Breast epithelium (tissue), 4 donors: ENCODE measurements around the gene CCDC107. TPM values are rescaled to one million over a fixed set of nuclear protein-coding genes. Genes with fewer than 3 reads are reported as not detected.

Experiments used
- DNase-seq, 2 donors: peaks; one replicate each; pipeline ENCODE4 v3.0.0-alpha.2; 2019; ENCODE audit warnings: low spot score in 2 of 2
- H3K27ac ChIP-seq, 2 donors: fragments of 200-600 bp; sonication (generic) in 1 of 2; one replicate each; pipeline ENCODE4 v1.5.1; 2016 to 2019; ENCODE audit warnings: mild to moderate bottlenecking in 1 of 2
- H3K27me3 ChIP-seq, 2 donors: fragments of 200-600 bp; sonication (generic) in 1 of 2; one replicate each; pipeline versions ENCODE4 v1.5.1 to v1.6.0; 2017 to 2019; ENCODE audit warnings: control low read depth in 1 of 2, mild to moderate bottlenecking in 1 of 2
- H3K36me3 ChIP-seq: fragments of 200-600 bp; one replicate; pipeline ENCODE4 v1.5.1; 2019
- H3K4me1 ChIP-seq, 2 donors: fragments of 200-600 bp; sonication (generic); one replicate each; pipeline ENCODE4 v1.5.1; 2016 to 2019; ENCODE audit warnings: control low read depth in 1 of 2
- H3K4me3 ChIP-seq, 3 donors: fragments of 200-600 bp; sonication (generic); 1 replicate in 2 of 3; 2 replicates in 1 of 3; pipeline ENCODE4 v1.5.1; 2016 to 2019; ENCODE audit warnings: mild to moderate bottlenecking in 3 of 3, moderate library complexity in 2 of 3
- H3K9me3 ChIP-seq, 2 donors: fragments of 200-600 bp; sonication (generic) in 1 of 2; one replicate each; pipeline ENCODE4 v1.5.1; 2016 to 2019; ENCODE audit warnings: control low read depth in 1 of 2
- POLR2A ChIP-seq: fragments of 450-650 bp; IDR thresholded peaks from one replicate; pipeline ENCODE4 v1.6.1; 2016; ENCODE audit warnings: antibody characterized with exemption, mild to moderate bottlenecking, moderate library complexity
- POLR2AphosphoS5 ChIP-seq, 3 donors: sonication (generic); formaldehyde crosslinking; IDR thresholded peaks; one replicate each; pipeline ENCODE4 v1.6.1; 2017; ENCODE audit warnings: antibody characterized with exemption in 3 of 3
- intact Hi-C: fragments of 100-400 bp; cut with DNase I; formaldehyde crosslinking; loops from one replicate; pipeline ENCODE4 v1.15.1; 2023; ENCODE audit warnings: low total_unique reads
- total RNA-seq, 3 donors: library from RNA; depleted of rRNA; stranded (reverse); fragments of >200 nt; gene quantifications; one replicate each; pipeline ENCODE4 v1.1.0, GENCODE V29; 2016
- TF ChIP-seq, protein P1 (sequence below), 3 donors: fragments of 450-650 bp; IDR thresholded peaks; one replicate each; pipeline ENCODE4 v1.5.1; 2016 to 2017; ENCODE audit warnings: antibody characterized with exemption in 3 of 3, mild to moderate bottlenecking in 3 of 3, moderate library complexity in 3 of 3

CCDC107 gene
- total RNA-seq, 3 donors from 2014 or later: 18.3 to 102 (median 35.4) TPM

DNA sequence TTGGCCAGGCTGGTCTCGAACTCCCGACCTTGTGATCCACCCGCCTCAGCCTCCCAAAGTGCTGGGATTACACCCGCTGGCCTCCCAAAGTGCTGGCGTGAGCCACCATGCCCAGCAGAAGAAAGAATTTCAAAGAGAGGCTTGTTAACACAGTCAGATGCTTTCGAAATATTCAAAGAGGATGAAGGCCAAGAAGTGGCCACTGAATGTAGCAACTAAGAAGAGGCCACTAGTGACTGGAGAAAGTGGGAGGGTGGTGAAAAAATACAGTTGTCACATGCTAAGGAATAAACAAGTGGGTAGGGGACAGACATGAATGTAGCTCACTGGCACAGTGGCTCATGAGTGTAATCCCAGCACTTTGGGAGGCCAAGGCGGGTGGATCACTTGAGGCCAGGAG lies 44.6 kb downstream of the CCDC107 start:
- Histone ChIP-seq H3K4me1 (no peaks in the 10 kb centered on the region), H3K9me3 (no peaks in the 10 kb centered on the region), H3K27ac (no peak overlapping the region), H3K4me3 (no peak overlapping the region), H3K36me3 (peaks cover 39% of the 10 kb centered on the region), H3K27me3 (no peaks in the 10 kb centered on the region)
- TF ChIP-seq, protein P1, sequence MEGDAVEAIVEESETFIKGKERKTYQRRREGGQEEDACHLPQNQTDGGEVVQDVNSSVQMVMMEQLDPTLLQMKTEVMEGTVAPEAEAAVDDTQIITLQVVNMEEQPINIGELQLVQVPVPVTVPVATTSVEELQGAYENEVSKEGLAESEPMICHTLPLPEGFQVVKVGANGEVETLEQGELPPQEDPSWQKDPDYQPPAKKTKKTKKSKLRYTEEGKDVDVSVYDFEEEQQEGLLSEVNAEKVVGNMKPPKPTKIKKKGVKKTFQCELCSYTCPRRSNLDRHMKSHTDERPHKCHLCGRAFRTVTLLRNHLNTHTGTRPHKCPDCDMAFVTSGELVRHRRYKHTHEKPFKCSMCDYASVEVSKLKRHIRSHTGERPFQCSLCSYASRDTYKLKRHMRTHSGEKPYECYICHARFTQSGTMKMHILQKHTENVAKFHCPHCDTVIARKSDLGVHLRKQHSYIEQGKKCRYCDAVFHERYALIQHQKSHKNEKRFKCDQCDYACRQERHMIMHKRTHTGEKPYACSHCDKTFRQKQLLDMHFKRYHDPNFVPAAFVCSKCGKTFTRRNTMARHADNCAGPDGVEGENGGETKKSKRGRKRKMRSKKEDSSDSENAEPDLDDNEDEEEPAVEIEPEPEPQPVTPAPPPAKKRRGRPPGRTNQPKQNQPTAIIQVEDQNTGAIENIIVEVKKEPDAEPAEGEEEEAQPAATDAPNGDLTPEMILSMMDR (IDR thresholded peaks at IDR 0.05): no peak
- TF ChIP-seq POLR2AphosphoS5 (IDR thresholded peaks at IDR 0.05) (no peak), POLR2A (no peak)
- intact Hi-C loops: no loop called here
- DNase-seq: no peak

DNA sequence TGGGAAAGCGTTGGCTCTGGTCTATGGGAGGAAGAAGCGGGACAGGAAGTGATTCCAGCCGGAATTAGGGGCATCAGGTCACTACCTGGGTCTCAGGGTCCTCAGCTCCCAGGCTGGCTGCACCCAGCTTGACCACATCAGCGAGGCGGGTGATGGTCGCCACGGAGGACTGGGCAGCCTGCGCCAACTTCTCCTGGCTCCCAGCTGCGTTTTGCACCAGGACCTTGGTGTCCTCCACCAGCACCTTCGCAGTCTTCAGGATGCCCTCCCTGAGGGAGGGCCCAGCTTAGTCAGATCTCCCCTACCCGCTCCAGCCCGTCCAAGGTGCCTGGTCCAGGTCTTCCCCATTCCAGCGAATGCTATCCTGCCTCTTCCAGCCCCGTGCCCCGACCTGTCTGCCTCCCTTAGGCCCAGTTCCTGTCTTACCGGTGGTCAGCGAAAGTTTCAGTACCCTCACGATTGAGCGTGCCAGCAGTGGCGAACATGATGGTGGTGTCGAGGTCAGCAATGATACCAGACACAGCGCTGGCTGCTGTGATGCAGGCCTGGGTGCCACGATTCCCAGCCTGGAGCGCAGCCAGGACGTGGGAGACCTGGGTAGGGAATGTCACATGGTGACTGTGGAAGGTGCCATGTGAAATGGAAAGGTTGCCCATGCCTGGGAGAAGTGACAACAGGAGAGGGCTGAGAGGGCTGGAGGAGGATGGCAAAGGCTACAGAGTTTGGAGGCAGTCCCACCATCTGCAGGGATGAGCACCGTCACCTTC lies 46.0 kb downstream of the CCDC107 start:
- peak overlapping the region in 1 of 2 donors; percentile 7 for H3K27ac ChIP-seq
- no peaks in the 10 kb centered on the region for H3K27me3 ChIP-seq

DNA sequence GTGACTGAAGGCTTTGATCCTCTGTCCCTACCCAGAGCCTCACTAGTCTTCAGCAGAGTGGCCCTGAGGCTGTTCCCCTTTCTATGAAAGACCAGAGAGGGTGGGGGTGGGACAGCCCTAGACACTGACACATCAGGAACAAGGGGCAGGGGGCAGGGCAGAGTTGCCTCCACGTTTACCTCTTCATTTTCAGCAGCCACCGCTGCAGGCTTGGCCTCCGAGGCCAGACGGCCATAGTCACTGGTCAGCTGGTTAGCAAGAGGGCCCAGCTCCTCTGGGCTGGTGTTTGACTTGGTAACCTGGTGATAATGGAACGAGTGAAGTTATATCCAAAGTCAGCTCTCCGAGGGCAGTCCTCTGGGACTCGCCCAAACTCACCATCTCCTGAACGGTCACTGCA lies 47.3 kb downstream of the CCDC107 start:
- H3K27me3 ChIP-seq: no peaks in the 10 kb centered on the region
- H3K4me1 ChIP-seq: no peaks in the 10 kb centered on the region
- H3K9me3 ChIP-seq: no peaks in the 10 kb centered on the region
- peaks cover 29% of the 10 kb centered on the region for H3K36me3 ChIP-seq
- no peak overlapping the region for H3K27ac ChIP-seq
- TF ChIP-seq, protein P1 (IDR thresholded peaks at IDR 0.05): no peak
- no peak for TF ChIP-seq POLR2A
- intact Hi-C loops: no loop called here
- no peak overlapping the region for H3K4me3 ChIP-seq
- no peak for DNase-seq

More for the DNA sequence above, 46.0 kb downstream of the CCDC107 start:
- Histone ChIP-seq H3K4me3 (no peak overlapping the region), H3K4me1 (no peaks in the 10 kb centered on the region), H3K36me3 (peaks cover 26% of the 10 kb centered on the region), H3K9me3 (no peaks in the 10 kb centered on the region)
- no peak for DNase-seq
- TF ChIP-seq POLR2AphosphoS5 (IDR thresholded peaks at IDR 0.05): peak in 1 of 3 donors; percentile 7
- TF ChIP-seq, protein P1 (IDR thresholded peaks at IDR 0.05): no peak
- no peak for TF ChIP-seq POLR2A
- intact Hi-C loops: no loop called here

DNA sequence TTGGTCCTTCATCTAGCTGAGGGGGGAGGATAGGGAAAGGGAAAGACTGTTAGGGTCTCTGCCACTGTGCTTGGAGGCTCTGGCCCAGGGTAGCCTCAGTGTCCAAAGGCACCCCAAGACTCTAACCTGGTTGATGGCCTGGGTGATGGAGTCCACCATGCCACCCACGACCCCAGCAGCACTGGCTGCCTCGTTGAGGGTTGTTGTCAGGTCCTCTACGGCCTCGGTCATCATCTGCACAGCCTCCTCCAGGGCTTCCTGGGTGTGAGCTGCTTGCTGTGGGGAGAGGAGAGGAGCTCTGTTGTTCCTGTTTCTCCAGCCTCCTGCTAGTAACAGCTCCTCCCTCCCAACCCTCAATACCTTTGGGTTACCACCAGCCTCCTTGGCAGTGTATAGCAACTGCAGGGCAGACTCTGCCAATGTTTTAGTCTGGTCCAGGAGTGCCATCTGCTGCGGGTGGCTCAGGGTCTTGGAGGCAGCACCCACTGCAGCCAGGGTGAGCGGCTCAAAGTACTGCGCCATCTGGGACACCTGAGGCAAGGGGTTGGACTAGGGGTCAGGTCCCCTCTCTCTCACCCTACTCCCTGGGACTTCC lies 47.8 kb downstream of the CCDC107 start:
- H3K4me1 ChIP-seq: no peaks in the 10 kb centered on the region
- H3K27me3 ChIP-seq: no peaks in the 10 kb centered on the region
- H3K27ac ChIP-seq: no peak overlapping the region
- TF ChIP-seq, protein P1 (IDR thresholded peaks at IDR 0.05): no peak
- TF ChIP-seq POLR2AphosphoS5 (IDR thresholded peaks at IDR 0.05) (no peak), POLR2A (no peak)
- no peaks in the 10 kb centered on the region for H3K9me3 ChIP-seq
- H3K36me3 ChIP-seq: peaks cover 33% of the 10 kb centered on the region
- intact Hi-C loops: no loop called here
- H3K4me3 ChIP-seq: no peak overlapping the region
- DNase-seq: no peak

DNA sequence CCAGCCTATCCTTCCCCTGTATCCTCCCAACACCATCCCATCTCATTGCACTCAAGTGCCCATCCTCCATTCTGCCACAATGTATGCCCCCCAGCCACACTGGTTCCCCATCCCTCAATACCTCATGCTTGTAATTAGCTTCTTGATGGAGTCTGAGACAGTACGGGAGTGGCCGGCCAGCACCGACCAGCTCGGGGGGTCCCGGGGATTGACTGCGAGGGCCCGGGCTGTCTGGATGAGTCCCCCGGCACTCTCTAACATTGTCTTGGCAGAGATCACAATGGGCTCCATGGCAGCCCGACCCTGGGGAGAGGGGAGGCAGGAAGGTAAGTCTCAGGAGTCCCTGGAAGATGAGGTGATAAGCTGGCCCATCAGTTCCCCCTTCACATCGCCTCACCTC lies 48.9 kb downstream of the CCDC107 start:
- H3K36me3 ChIP-seq: peaks cover 38% of the 10 kb centered on the region
- no peaks in the 10 kb centered on the region for H3K9me3 ChIP-seq
- H3K4me3 ChIP-seq: no peak overlapping the region
- H3K27me3 ChIP-seq: no peaks in the 10 kb centered on the region
- intact Hi-C loops: no loop called here
- no peak overlapping the region for H3K27ac ChIP-seq
- TF ChIP-seq POLR2A: no peak
- TF ChIP-seq POLR2AphosphoS5 (IDR thresholded peaks at IDR 0.05): no peak
- TF ChIP-seq, protein P1 (IDR thresholded peaks at IDR 0.05): no peak
- DNase-seq: no peak
- no peaks in the 10 kb centered on the region for H3K4me1 ChIP-seq
